GM12872 (cell line): ENCODE measurements around the gene CHIT1.

ENCODE experiments used
- TF ChIP-seq, protein P1 (sequence below): IDR thresholded peaks from 3 replicates; pipeline ENCODE4 v1.5.1; 2011; ENCODE audit warnings: low read depth, mild to moderate bottlenecking, low read length, moderate library complexity; ENCODE audit not compliant: insufficient read depth

CHIT1 gene

DNA sequence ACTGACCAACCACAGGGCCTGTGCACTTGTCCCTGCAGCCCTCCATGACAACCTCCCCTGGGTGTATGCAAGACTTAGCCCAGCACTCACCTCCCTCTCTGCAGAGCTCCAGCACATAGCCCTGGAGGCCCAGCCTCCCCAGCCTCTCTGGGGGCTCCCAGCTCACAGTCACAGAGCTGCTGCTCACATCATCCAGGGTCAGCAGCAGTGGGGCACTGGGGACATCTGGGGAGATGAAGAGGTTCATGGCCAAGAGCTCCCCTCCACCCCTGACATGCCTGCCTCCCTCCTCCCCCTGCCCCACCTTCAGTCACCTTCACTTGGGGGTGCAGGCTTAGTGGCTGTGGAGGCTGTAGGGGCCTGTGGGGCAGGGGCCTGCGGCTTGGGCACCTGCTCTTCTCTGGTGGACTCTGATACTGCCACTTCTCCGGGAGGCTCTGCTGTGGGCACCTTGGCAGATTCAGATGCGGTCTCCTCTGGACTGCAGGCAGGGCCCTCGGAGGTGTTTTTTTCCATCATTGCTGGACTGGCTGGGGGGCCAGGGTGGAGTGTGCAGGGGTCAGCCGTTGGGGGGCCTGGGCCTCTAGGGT lies 54.1 kb downstream of the CHIT1 start, which contains the start of gene MYBPH:
TSS of gene MYBPH (minus strand) at position 590 of the 590 bp plus-strand sequence. CDS start at position 519, 71 bp downstream.
- TF ChIP-seq, protein P1, sequence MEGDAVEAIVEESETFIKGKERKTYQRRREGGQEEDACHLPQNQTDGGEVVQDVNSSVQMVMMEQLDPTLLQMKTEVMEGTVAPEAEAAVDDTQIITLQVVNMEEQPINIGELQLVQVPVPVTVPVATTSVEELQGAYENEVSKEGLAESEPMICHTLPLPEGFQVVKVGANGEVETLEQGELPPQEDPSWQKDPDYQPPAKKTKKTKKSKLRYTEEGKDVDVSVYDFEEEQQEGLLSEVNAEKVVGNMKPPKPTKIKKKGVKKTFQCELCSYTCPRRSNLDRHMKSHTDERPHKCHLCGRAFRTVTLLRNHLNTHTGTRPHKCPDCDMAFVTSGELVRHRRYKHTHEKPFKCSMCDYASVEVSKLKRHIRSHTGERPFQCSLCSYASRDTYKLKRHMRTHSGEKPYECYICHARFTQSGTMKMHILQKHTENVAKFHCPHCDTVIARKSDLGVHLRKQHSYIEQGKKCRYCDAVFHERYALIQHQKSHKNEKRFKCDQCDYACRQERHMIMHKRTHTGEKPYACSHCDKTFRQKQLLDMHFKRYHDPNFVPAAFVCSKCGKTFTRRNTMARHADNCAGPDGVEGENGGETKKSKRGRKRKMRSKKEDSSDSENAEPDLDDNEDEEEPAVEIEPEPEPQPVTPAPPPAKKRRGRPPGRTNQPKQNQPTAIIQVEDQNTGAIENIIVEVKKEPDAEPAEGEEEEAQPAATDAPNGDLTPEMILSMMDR, result no peak

DNA sequence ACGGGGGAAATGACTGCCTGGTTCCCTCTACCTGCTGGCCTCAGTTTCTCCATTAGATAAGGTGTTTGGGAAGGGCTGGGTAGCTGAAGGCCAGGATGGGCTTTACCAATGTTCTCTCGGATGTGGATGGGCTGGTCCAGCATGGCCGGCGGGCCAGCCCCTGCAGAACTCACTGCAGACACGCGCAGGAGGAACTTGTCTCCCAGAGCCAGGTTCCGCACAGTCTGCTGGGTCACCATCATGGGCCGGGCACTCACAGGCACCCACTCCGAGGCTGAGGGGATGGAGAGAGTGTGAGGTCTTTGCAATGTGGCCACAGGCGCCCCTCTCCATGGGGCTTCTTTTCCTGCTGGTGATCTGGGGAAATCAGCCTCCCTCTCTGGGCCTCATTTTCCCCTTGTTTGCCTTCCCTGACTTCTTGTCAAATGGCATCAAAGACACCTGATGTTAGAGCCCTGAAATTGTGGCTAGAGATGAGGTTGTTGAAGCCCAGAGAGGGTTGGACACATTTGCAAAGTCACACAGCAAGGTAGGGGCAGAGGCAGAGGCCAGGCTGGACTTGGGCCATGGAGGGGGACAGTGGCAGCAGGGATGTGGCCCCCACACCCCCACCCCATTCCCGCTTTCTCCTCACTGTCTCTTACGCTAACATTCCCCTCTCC lies 55.0 kb downstream of the CHIT1 start:
- TF ChIP-seq, protein P1, result no peak

DNA sequence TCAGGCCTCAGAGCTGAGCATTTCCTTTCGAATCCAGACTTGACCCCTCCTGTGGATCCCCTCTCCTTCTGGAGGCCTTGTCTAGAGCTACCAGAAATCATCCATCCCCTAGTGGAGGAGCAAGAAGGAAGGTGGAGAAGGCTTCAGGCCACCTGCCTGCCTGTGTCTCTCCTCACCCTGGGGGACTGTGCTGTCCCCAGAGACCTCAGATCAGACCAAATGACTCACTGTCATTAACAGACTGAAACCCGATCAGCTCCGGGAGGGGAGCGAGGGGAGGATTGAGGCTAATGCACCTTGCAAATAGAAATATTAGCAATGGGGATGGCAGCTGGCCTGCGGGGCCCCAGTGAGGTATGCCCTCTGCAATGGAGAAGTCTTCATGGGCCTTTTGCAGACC lies 55.9 kb downstream of the CHIT1 start:
- TF ChIP-seq, protein P1, result no peak; the same call in 2 of the 3 replicates

DNA sequence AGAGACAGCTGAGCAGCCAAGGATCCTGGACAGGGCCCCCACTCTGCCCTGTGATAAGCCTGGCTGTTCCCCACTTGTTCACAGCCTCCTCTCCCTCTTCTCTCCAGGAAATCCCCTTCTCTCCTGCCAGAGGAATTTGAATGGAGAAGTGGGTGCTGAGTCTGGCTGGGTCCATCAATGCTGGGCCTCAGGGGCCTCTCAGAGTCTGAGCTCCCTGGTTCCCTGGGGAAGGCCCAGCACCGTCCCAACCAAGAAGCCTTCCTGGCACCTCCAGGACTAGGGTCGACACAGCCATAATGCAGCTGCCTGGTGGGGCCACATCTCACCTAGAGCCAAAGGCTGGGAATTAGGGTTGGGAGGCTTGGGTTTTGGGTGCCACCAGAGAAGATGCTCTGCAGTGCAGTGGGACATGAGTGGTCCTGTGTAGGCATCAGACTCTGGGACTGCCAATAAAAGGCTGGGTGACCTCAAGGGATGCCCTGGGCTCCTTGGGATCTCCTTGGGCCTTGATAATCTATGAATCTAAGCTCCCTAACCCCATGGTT lies 56.4 kb downstream of the CHIT1 start:
- TF ChIP-seq, protein P1, result no peak

DNA sequence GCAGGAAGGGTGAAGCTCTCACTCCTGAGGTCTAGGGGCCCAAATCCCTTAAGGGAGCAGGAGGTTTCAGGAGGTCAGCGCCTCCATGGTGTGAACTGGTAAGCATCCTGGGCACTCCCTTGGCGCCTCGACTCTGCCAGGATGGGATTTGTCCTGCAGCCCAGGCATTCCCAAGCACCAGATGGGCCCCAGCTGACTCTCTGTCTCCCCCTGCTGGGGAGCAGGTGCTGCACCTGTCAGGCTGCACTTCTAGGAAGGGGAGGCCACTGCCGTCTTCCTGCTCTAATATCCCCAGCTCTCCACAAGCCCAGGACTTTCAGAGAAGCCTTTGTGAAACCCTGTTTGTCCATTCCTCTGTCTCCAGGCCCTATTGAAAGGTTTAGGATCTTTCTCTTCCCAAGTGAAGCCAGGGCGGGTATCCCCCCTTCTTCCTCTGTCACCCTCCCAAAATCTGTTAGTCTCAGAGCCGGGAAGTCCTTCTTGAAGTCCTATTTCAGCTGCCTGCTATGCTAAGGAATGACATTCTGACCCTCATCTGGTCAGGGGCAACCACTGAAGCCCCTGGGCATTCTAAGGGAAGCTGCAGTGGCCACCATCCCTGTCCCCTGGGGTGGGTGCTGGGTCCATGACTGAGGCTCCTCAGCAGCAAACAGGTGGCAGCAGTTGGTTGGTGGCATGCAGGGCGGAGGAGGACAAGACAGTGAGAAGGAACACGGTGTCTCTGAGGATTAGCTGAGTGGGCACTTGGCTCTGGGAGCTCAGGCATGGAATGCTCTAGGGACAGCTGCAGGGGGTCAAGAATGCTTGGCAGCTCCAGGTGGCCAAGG lies 57.1 kb downstream of the CHIT1 start:
- TF ChIP-seq, protein P1, result peak; percentile 97

DNA sequence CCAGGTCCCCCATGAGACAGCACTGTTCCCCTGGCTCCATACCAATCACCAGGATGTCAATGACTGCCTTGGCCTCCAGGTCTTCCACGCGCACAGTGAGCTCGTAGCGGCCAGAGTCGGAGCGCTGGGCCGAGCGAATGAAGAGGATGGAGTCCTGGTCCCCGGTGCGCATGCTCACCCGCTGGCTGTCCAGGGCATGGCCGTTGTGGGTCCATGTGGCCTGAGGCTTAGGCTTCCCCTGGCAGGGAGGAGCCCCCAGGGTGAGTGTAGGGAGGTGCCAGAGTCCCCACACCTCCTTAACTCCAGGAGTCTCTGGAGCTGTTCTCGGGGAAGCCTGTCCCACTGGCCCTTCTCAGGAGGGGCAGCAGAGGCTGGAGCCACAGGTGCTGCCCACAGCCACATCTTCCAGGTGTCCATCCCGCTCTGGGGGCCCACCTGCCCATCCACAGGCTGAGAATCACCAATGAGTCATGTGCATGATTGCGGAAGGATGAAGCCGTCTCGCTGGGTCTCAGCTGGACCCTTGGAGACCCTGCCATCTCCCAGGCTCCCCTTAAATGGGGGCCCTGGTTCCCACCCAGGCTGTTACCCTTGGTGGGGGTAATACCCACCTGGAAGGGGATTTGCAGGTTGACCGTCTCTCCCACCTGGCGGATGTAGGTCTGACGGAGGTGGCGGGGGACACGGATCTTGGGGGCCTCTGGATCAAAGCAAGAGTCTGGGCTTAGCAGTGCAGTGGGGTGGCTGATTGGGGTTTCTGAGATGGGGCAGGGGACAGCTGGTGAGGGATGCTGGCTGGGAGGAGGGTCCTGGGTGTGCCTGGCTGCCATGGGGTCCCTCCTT lies 57.9 kb downstream of the CHIT1 start:
- TF ChIP-seq, protein P1, result no peak
